Trophoblast cell (in vitro differentiated cells and primary cell): Measurements from ENCODE around the gene ZNF518A.

Source experiments
- DNase-seq, 2 donors: peaks; one replicate each; pipeline ENCODE4 v3.0.0-alpha.2; 2016
- H2AFZ ChIP-seq: 2 replicates; pipeline ENCODE4 v1.6.1; 2013; ENCODE audit warnings: low read length, moderate library complexity, mild to moderate bottlenecking; ENCODE audit not compliant: insufficient read depth, poor library complexity
- H2AK5ac ChIP-seq: 2 replicates; pipeline ENCODE4 v1.6.1; 2013; ENCODE audit warnings: mild to moderate bottlenecking, low read length
- H2BK120ac ChIP-seq: 2 replicates; pipeline ENCODE4 v1.6.1; 2013; ENCODE audit warnings: low read length, mild to moderate bottlenecking, moderate library complexity; ENCODE audit not compliant: insufficient read depth, poor library complexity
- H2BK12ac ChIP-seq: 2 replicates; pipeline ENCODE4 v1.6.1; 2013; ENCODE audit warnings: mild to moderate bottlenecking, low read length, moderate library complexity
- H2BK5ac ChIP-seq: 2 replicates; pipeline ENCODE4 v1.6.1; 2013; ENCODE audit warnings: low read length, low read depth, moderate library complexity, mild to moderate bottlenecking; ENCODE audit not compliant: poor library complexity
- H3K14ac ChIP-seq: 2 replicates; pipeline ENCODE4 v1.6.1; 2013; ENCODE audit warnings: mild to moderate bottlenecking, low read length
- H3K18ac ChIP-seq: 2 replicates; pipeline ENCODE4 v1.6.1; 2013; ENCODE audit warnings: mild to moderate bottlenecking, low read length
- H3K23ac ChIP-seq: 2 replicates; pipeline ENCODE4 v1.6.1; 2013; ENCODE audit warnings: low read length
- H3K27ac ChIP-seq: 2 replicates; pipeline ENCODE4 v1.5.1; 2013; ENCODE audit warnings: low read depth, mild to moderate bottlenecking, inconsistent platforms, low read length, moderate library complexity
- H3K27me3 ChIP-seq: 2 replicates; pipeline ENCODE4 v1.6.1; 2013; ENCODE audit warnings: inconsistent platforms, mild to moderate bottlenecking, low read length, moderate library complexity; ENCODE audit not compliant: insufficient read depth
- H3K36me3 ChIP-seq, 2 experiments: 1 replicate in 1 of 2; 2 replicates in 1 of 2; pipeline ENCODE4 v1.6.1; 2013; ENCODE audit warnings: low read length in 2 of 2, mild to moderate bottlenecking in 2 of 2, moderate library complexity in 1 of 2; ENCODE audit not compliant: insufficient read depth in 2 of 2, control insufficient read depth in 1 of 2
- H3K4ac ChIP-seq: 2 replicates; pipeline ENCODE4 v1.6.1; 2013; ENCODE audit warnings: low read depth, mild to moderate bottlenecking, low read length, moderate library complexity
- H3K4me1 ChIP-seq, 2 experiments: 1 replicate in 1 of 2; 2 replicates in 1 of 2; pipeline ENCODE4 v1.6.1; 2013; ENCODE audit warnings: low read length in 2 of 2, mild to moderate bottlenecking in 2 of 2, moderate library complexity in 1 of 2; ENCODE audit not compliant: insufficient read depth in 2 of 2, control insufficient read depth in 1 of 2
- H3K4me2 ChIP-seq: 2 replicates; pipeline ENCODE4 v1.6.1; 2013; ENCODE audit warnings: inconsistent platforms, mild to moderate bottlenecking, low read length, moderate library complexity
- H3K4me3 ChIP-seq: 2 replicates; pipeline ENCODE4 v1.5.1; 2013; ENCODE audit warnings: mild to moderate bottlenecking, low read depth, low read length, inconsistent platforms
- H3K79me1 ChIP-seq: one replicate; pipeline ENCODE4 v1.6.1; 2013; ENCODE audit warnings: low read length
- H3K79me2 ChIP-seq: 2 replicates; pipeline ENCODE4 v1.6.1; 2013; ENCODE audit warnings: low read length, mild to moderate bottlenecking; ENCODE audit not compliant: control insufficient read depth, insufficient read depth, poor library complexity
- H3K9ac ChIP-seq: 2 replicates; pipeline ENCODE4 v1.6.1; 2013; ENCODE audit warnings: mild to moderate bottlenecking, low read length
- H3K9me3 ChIP-seq: 2 replicates; pipeline ENCODE4 v1.6.1; 2013; ENCODE audit warnings: low read depth, mild to moderate bottlenecking, control low read depth, inconsistent platforms, low read length; ENCODE audit not compliant: insufficient read depth
- H4K12ac ChIP-seq: 2 replicates; pipeline ENCODE4 v1.6.1; 2013; ENCODE audit warnings: low read depth, mild to moderate bottlenecking, low read length, moderate library complexity
- H4K8ac ChIP-seq: 2 replicates; pipeline ENCODE4 v1.6.1; 2013; ENCODE audit warnings: low read depth, mild to moderate bottlenecking, low read length, moderate library complexity
- H4K91ac ChIP-seq: one replicate; pipeline ENCODE4 v1.6.1; 2013; ENCODE audit warnings: low read depth, mild to moderate bottlenecking, low read length, moderate library complexity
- whole genome bisulfite sequencing: extraction: QIAGEN DNeasy Blood & Tissue Kit; methylation state at CpG from one replicate; pipeline ENCODE4 v1.1.7; 2013; ENCODE audit warnings: missing lambda C conversion rate; ENCODE audit not compliant: insufficient read length, insufficient coverage; ENCODE audit errors: extremely low coverage; 5-methylcytosine and 5-hydroxymethylcytosine counted together

Gene ZNF518A

GRCh38 chr10:96172666-96173065 lies 42.6 kb downstream of the ZNF518A start:
- Histone ChIP-seq H2AK5ac (no peak overlapping the region), H2BK5ac (no peak overlapping the region), H3K14ac (no peak overlapping the region), H2BK120ac (no peak overlapping the region), H3K4ac (no peak overlapping the region), H4K12ac (no peak overlapping the region), H2BK12ac (no peak overlapping the region), H3K36me3 (no peaks in the 10 kb centered on the region), H4K8ac (no peak overlapping the region), H3K4me3 (no peak overlapping the region), H3K79me1 (no peaks in the 10 kb centered on the region), H3K18ac (no peak overlapping the region), H3K9me3 (peaks cover 3% of the 10 kb centered on the region), H3K23ac (no peak overlapping the region), H2AFZ (no peak overlapping the region), H3K9ac (no peak overlapping the region), H3K27me3 (no peaks in the 10 kb centered on the region), H3K27ac (no peak overlapping the region), H3K4me1 (no peaks in the 10 kb centered on the region), H3K79me2 (no peaks in the 10 kb centered on the region), H3K4me2 (no peak overlapping the region), H4K91ac (no peak overlapping the region)
- DNase-seq: no peak
- WGBS: no CpG with 5 or more reads among the region's 1 CpG

- Histone ChIP-seq H4K8ac (no peak overlapping the region), H3K14ac (no peak overlapping the region), H3K4me3 (no peak overlapping the region), H2BK12ac (no peak overlapping the region), H2AFZ (no peak overlapping the region), H3K4me1 (no peaks in the 10 kb centered on the region), H2AK5ac (no peak overlapping the region), H3K23ac (no peak overlapping the region), H4K91ac (no peak overlapping the region), H3K9me3 (peaks cover 2% of the 10 kb centered on the region), H3K36me3 (no peaks in the 10 kb centered on the region), H3K4me2 (no peak overlapping the region), H3K9ac (no peak overlapping the region), H3K4ac (no peak overlapping the region), H3K27ac (no peak overlapping the region), H3K79me1 (no peaks in the 10 kb centered on the region), H2BK120ac (no peak overlapping the region), H3K27me3 (no peaks in the 10 kb centered on the region), H4K12ac (no peak overlapping the region), H2BK5ac (no peak overlapping the region), H3K79me2 (no peaks in the 10 kb centered on the region), H3K18ac (no peak overlapping the region)
- DNase-seq: no peak
- WGBS: no CpG with 5 or more reads among the region's 1 CpG
These were observed 46.9 kb downstream of the ZNF518A start for GRCh38 chr10:96176985-96177384.

- Histone ChIP-seq H3K27ac (no peak overlapping the region), H3K14ac (no peak overlapping the region), H3K9ac (no peak overlapping the region), H3K18ac (no peak overlapping the region), H2AK5ac (no peak overlapping the region), H3K79me2 (no peaks in the 10 kb centered on the region), H4K12ac (no peak overlapping the region), H3K4ac (no peak overlapping the region), H3K9me3 (no peaks in the 10 kb centered on the region), H3K27me3 (no peaks in the 10 kb centered on the region), H3K79me1 (no peaks in the 10 kb centered on the region), H4K8ac (no peak overlapping the region), H2BK5ac (no peak overlapping the region), H4K91ac (no peak overlapping the region), H3K4me2 (no peak overlapping the region), H3K4me1 (no peaks in the 10 kb centered on the region), H2BK12ac (no peak overlapping the region), H3K4me3 (no peak overlapping the region), H2AFZ (no peak overlapping the region), H2BK120ac (no peak overlapping the region), H3K23ac (no peak overlapping the region), H3K36me3 (no peaks in the 10 kb centered on the region)
- DNase-seq: no peak
- no CpG with 5 or more reads among the region's 2 CpGs for WGBS
These were observed 58.3 kb downstream of the ZNF518A start for GRCh38 chr10:96188421-96188820.

GRCh38 chr10:96188916-96189315 lies 58.8 kb downstream of the ZNF518A start:
- no CpG with 5 or more reads among the region's 1 CpG for WGBS
- Histone ChIP-seq H3K4me1 (no peaks in the 10 kb centered on the region), H3K18ac (no peak overlapping the region), H4K12ac (no peak overlapping the region), H2BK120ac (no peak overlapping the region), H3K14ac (no peak overlapping the region), H3K79me1 (no peaks in the 10 kb centered on the region), H3K9me3 (no peaks in the 10 kb centered on the region), H3K23ac (no peak overlapping the region), H2AFZ (no peak overlapping the region), H2BK12ac (no peak overlapping the region), H4K91ac (no peak overlapping the region), H3K4me3 (no peak overlapping the region), H3K27ac (no peak overlapping the region), H3K79me2 (no peaks in the 10 kb centered on the region), H3K4ac (no peak overlapping the region), H3K36me3 (no peaks in the 10 kb centered on the region), H2AK5ac (no peak overlapping the region), H2BK5ac (no peak overlapping the region), H3K27me3 (no peaks in the 10 kb centered on the region), H3K9ac (no peak overlapping the region), H3K4me2 (no peak overlapping the region), H4K8ac (no peak overlapping the region)
- no peak for DNase-seq
